HEK293T (cell line): Measurements from ENCODE around the gene PRKCE.

Source experiments
- ARNT ChIP-seq: fragments of 450-650 bp; IDR thresholded peaks from 2 replicates; pipeline ENCODE4 v1.6.1; 2017; ENCODE audit warnings: mild to moderate bottlenecking
- BHLHE40 ChIP-seq: fragments of 450-650 bp; IDR thresholded peaks from 2 replicates; pipeline ENCODE4 v1.6.1; 2016; ENCODE audit warnings: mild to moderate bottlenecking, moderate library complexity, borderline replicate concordance
- FOXA1 ChIP-seq: fragments of 450-650 bp; IDR thresholded peaks from 2 replicates; pipeline ENCODE4 v1.6.1; 2016; ENCODE audit warnings: mild to moderate bottlenecking
- FOXM1 ChIP-seq: fragments of 450-650 bp; IDR thresholded peaks from 2 replicates; pipeline ENCODE4 v1.6.1; 2017; ENCODE audit warnings: mild to moderate bottlenecking, borderline replicate concordance
- SUZ12 ChIP-seq: fragments of 450-650 bp; IDR thresholded peaks from 2 replicates; pipeline ENCODE4 v1.6.1; 2016; ENCODE audit warnings: mild to moderate bottlenecking

DNA sequence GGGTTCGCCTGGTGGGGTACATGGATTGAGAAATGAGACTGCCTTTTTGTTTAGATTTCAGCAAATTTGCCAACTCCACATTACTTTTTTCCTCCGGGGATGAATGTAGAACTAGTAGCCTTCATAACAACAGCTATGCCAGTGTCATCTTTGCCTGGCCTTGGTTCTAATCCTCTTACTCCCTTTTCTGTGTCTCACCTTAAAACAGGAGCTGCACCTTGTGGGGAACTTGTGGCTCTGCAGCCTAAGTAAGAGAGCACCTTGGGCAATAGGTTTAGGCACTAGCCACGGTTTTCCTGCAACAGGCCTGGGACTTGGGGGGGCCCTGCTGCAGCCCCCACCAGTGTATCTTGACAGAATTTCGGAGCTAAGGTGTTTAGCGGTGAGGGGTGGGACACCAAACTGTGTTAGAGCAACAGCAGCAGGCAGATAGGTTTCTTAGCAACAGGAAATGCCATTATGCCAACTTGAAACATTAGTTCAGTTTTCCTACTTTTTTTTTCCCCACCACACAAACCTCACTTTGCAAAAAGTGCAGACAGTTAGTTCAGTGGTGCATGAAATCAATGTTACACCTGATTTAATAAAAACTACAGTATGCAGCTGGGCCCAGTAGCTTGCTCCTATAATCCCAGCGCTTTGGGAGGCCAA is 173.7 kb downstream of the PRKCE start:
- TF ChIP-seq FOXM1 = no peak
- TF ChIP-seq SUZ12 = no peak
- no peak for TF ChIP-seq ARNT
- TF ChIP-seq BHLHE40 = no peak
- TF ChIP-seq FOXA1 = no peak
